SK-N-SH treated with all-trans-retinoic acid at 6 μM for 48 hours (cell line): ENCODE results near the gene COL9A3.

Source experiments
- ATAC-seq: fragments of 200-7000 bp; cut with Tn5 transposase; 3 replicates; pipeline ENCODE4 v1.9.1; 2020; ENCODE audit warnings: mild to moderate bottlenecking, moderate library complexity
- ARNTL ChIP-seq: fragments of 450-650 bp; formaldehyde crosslinking; IDR thresholded peaks from 2 replicates; pipeline ENCODE4 v1.5.0; 2020; ENCODE audit warnings: low read depth, mild to moderate bottlenecking, moderate library complexity, borderline replicate concordance
- BACH2 ChIP-seq: fragments of 250-450 bp; sonication (Bioruptor Pico); IDR thresholded peaks from 2 replicates; pipeline ENCODE4 v1.9.0; 2021; ENCODE audit warnings: mild to moderate bottlenecking, borderline replicate concordance
- CSDC2 ChIP-seq: fragments of 250-450 bp; sonication (Bioruptor Pico); IDR thresholded peaks from 2 replicates; pipeline ENCODE4 v1.5.0; 2020; ENCODE audit warnings: mild to moderate bottlenecking, moderate library complexity
- ESRRG ChIP-seq: fragments of 250-450 bp; sonication (Bioruptor Pico); IDR thresholded peaks from 2 replicates; pipeline ENCODE4 v1.6.1; 2021; ENCODE audit warnings: mild to moderate bottlenecking
- GLIS3 ChIP-seq: fragments of 250-450 bp; sonication (Bioruptor Pico); IDR thresholded peaks from 2 replicates; pipeline ENCODE4 v1.5.0; 2020; ENCODE audit warnings: mild to moderate bottlenecking, moderate library complexity
- PPARA ChIP-seq: fragments of 250-450 bp; sonication (Bioruptor Pico); IDR thresholded peaks from 2 replicates; pipeline ENCODE4 v1.5.0; 2020; ENCODE audit warnings: mild to moderate bottlenecking, borderline replicate concordance
- RARB ChIP-seq: fragments of 250-450 bp; sonication (Bioruptor Pico); IDR thresholded peaks from 2 replicates; pipeline ENCODE4 v1.8.0; 2021; ENCODE audit warnings: mild to moderate bottlenecking, moderate library complexity
- TCF4 ChIP-seq: fragments of 250-450 bp; sonication (Bioruptor Pico); IDR thresholded peaks from 2 replicates; pipeline ENCODE4 v1.8.0; 2021; ENCODE audit warnings: mild to moderate bottlenecking, moderate library complexity, borderline replicate concordance
- TOX ChIP-seq: fragments of 250-450 bp; sonication (Bioruptor Pico); IDR thresholded peaks from 2 replicates; pipeline ENCODE4 v1.8.0; 2021; ENCODE audit warnings: mild to moderate bottlenecking, moderate library complexity, borderline replicate concordance
- ZC3H10 ChIP-seq: fragments of 250-450 bp; sonication (Bioruptor Pico); IDR thresholded peaks from 2 replicates; pipeline ENCODE4 v1.5.1; 2021; ENCODE audit warnings: mild to moderate bottlenecking, moderate library complexity
- ZFP30 ChIP-seq: fragments of 450-650 bp; formaldehyde crosslinking; IDR thresholded peaks from 2 replicates; pipeline ENCODE4 v1.5.0; 2022; ENCODE audit warnings: mild to moderate bottlenecking, moderate library complexity
- ZNF8 ChIP-seq: fragments of 450-650 bp; formaldehyde crosslinking; IDR thresholded peaks from 2 replicates; pipeline ENCODE4 v1.5.0; 2020; ENCODE audit warnings: mild to moderate bottlenecking, moderate library complexity
- TF ChIP-seq, protein P1 (sequence below): fragments of 250-450 bp; sonication (Bioruptor Pico); IDR thresholded peaks from 2 replicates; pipeline ENCODE4 v1.5.1; 2020; ENCODE audit warnings: low read depth, mild to moderate bottlenecking, moderate library complexity
- TF ChIP-seq, protein P2 (sequence below): fragments of 250-450 bp; sonication (Bioruptor Pico); IDR thresholded peaks from 2 replicates; pipeline ENCODE4 v1.8.0; 2021; ENCODE audit warnings: low read depth, mild to moderate bottlenecking, moderate library complexity, borderline replicate concordance
- TF ChIP-seq, protein P3 (sequence below): fragments of 250-450 bp; sonication (Bioruptor Pico); IDR thresholded peaks from 2 replicates; pipeline ENCODE4 v1.5.0; 2020; ENCODE audit warnings: mild to moderate bottlenecking, moderate library complexity
- TF ChIP-seq, protein P4 (sequence below): fragments of 250-450 bp; sonication (Bioruptor Pico); IDR thresholded peaks from 2 replicates; pipeline ENCODE4 v1.8.0; 2020; ENCODE audit warnings: mild to moderate bottlenecking, moderate library complexity, borderline replicate concordance

Gene COL9A3

DNA sequence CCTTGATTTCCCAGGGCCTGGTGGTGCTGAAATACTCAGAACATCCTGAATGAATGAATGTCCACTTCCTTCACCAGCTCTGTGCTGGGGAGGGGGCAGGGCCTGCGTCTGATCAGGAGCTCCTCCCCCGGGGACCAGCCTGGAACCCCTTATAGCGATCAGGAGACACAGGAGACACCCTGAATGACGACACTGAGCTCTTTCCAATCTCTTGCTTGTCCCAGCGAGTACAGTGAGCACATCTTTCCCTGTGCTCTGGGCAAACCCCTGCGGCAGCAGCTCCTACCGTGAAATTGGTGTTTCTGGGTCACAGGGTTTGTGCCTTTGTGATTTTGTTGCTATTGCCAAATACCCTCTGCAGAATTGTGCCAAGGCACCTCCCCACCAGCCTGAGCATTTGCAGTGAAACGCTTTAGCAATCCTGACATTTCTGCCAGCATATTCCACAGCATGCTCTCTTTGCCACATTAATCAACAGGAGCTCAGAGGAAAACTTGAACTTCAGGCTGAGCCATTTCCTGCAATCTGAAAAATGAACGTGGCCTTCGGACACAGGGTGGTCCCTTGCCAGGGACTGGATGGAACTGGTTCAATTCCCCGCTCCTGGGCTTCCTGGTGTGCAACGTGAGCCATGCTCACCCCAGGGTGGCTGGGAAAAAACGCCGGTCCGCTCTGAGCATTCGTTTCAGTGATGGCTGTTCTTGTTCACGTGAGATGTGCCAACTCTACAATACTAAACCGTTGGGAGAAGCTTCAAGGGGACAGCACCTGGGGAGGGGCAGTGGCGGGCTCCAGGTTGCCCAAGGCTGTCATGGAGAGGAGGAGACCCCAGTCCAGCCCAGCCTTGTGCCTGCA is 43.6 kb upstream of the COL9A3 start (continued):
- TF ChIP-seq, protein P1, sequence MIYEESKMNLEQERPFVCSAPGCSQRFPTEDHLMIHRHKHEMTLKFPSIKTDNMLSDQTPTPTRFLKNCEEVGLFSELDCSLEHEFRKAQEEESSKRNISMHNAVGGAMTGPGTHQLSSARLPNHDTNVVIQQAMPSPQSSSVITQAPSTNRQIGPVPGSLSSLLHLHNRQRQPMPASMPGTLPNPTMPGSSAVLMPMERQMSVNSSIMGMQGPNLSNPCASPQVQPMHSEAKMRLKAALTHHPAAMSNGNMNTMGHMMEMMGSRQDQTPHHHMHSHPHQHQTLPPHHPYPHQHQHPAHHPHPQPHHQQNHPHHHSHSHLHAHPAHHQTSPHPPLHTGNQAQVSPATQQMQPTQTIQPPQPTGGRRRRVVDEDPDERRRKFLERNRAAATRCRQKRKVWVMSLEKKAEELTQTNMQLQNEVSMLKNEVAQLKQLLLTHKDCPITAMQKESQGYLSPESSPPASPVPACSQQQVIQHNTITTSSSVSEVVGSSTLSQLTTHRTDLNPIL: no peak
- TF ChIP-seq TCF4 (no peak), CSDC2 (CRISPR knock-in tag) (no peak), ESRRG (CRISPR knock-in tag) (no peak)

DNA sequence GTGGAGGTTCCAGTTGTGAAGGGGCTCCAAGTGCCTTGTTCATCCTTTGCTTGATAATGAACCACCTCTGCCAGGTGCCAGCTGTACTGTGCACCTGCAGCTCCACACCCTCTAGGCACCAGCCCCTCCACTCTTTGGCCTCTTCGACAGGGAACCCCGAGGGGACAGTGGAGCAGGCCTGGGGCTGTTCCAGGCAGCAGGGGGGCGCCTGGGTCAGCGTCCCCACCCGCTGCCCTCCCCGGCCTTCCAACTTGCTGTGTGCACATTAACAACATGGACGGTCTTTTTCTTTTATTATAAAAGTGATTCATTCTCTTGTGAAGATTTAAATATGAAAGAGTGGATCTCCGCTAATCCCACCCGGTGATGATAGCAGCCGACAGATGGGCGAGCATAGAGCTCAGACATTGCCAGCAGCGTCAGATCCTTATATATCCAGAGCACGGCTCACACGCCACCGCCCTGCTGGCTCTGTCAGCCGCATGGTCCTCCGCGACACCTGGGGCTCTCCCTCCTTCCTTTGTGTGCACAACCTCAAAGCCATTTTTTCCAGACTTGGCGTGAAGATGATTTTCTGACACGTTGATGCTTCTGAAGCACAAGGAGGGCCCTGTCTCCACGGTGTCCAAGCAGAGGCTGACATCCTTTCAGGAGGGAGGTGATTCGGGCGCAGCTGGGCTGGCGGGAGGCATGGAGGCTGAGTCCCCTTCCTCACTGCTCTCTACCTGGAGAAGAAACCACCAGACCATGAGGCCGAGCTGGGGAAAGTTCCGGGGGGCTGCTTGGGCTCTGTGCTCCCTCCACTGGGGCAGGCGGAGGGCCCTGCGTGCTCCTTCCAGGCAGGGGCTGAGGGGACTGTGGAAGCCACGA is 42.8 kb upstream of the COL9A3 start:
- no peak for ATAC-seq
- TF ChIP-seq ESRRG (CRISPR knock-in tag) (no peak), ZFP30 (no peak), ZNF8 (CRISPR knock-in tag) (no peak), CSDC2 (CRISPR knock-in tag) (no peak), ARNTL (no peak), TOX (CRISPR knock-in tag) (no peak), ZC3H10 (CRISPR knock-in tag) (no peak)
- TF ChIP-seq, protein P2, sequence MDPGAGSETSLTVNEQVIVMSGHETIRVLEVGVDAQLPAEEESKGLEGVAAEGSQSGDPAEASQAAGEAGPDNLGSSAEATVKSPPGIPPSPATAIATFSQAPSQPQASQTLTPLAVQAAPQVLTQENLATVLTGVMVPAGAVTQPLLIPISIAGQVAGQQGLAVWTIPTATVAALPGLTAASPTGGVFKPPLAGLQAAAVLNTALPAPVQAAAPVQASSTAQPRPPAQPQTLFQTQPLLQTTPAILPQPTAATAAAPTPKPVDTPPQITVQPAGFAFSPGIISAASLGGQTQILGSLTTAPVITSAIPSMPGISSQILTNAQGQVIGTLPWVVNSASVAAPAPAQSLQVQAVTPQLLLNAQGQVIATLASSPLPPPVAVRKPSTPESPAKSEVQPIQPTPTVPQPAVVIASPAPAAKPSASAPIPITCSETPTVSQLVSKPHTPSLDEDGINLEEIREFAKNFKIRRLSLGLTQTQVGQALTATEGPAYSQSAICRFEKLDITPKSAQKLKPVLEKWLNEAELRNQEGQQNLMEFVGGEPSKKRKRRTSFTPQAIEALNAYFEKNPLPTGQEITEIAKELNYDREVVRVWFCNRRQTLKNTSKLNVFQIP: no peak

DNA sequence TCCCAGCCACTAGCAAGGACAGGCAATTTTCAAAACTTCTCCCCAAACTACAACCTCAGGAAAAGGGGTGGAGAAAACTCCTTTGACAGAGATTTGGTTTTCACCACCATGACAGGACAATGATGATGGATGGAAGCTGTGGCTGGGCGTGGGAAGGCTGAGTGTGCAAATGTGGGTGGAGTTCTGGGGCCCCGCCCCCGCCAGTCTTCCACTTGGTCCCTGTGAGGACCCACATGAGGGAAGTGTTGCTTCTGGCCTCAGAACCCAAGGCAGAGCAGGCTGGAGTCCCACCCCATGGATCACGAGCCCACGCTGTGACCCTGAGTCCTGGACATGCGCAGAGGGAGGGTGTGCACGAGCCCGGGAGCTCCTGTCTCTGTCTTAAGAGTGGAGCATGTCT is 42.1 kb upstream of the COL9A3 start:
- TF ChIP-seq RARB (CRISPR knock-in tag): no peak
- no peak for TF ChIP-seq PPARA (CRISPR knock-in tag)
- TF ChIP-seq ARNTL: no peak
- TF ChIP-seq TCF4: no peak
- no peak for ATAC-seq

DNA sequence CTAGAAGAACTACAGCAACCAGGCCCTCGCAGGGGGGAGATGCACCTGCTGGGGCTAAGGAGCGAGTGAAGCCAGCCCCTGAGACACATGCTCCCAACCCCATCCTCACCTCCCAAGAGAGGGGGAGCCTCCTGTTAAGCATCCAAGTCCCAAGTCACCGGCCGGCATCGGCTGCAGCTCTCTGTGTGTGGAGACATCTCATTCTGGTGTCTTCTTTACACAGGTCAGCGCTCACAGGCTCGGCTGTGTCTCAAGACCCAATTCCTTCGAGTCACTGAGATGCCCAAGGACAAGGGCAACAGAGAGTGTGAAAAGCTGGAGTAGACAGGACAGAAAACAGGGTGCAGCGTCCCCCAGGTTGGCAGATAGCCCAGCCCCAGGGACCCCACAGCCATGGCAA is 41.6 kb upstream of the COL9A3 start:
- ATAC-seq: no peak
- TF ChIP-seq GLIS3 (no peak), ZNF8 (CRISPR knock-in tag) (no peak), BACH2 (no peak), ESRRG (CRISPR knock-in tag) (no peak), PPARA (CRISPR knock-in tag) (no peak), CSDC2 (CRISPR knock-in tag) (no peak), ZC3H10 (CRISPR knock-in tag) (no peak)
- TF ChIP-seq, protein P3, sequence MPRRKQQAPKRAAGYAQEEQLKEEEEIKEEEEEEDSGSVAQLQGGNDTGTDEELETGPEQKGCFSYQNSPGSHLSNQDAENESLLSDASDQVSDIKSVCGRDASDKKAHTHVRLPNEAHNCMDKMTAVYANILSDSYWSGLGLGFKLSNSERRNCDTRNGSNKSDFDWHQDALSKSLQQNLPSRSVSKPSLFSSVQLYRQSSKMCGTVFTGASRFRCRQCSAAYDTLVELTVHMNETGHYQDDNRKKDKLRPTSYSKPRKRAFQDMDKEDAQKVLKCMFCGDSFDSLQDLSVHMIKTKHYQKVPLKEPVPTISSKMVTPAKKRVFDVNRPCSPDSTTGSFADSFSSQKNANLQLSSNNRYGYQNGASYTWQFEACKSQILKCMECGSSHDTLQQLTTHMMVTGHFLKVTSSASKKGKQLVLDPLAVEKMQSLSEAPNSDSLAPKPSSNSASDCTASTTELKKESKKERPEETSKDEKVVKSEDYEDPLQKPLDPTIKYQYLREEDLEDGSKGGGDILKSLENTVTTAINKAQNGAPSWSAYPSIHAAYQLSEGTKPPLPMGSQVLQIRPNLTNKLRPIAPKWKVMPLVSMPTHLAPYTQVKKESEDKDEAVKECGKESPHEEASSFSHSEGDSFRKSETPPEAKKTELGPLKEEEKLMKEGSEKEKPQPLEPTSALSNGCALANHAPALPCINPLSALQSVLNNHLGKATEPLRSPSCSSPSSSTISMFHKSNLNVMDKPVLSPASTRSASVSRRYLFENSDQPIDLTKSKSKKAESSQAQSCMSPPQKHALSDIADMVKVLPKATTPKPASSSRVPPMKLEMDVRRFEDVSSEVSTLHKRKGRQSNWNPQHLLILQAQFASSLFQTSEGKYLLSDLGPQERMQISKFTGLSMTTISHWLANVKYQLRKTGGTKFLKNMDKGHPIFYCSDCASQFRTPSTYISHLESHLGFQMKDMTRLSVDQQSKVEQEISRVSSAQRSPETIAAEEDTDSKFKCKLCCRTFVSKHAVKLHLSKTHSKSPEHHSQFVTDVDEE: no peak
- TF ChIP-seq, protein P2: no peak
- TF ChIP-seq, protein P4, sequence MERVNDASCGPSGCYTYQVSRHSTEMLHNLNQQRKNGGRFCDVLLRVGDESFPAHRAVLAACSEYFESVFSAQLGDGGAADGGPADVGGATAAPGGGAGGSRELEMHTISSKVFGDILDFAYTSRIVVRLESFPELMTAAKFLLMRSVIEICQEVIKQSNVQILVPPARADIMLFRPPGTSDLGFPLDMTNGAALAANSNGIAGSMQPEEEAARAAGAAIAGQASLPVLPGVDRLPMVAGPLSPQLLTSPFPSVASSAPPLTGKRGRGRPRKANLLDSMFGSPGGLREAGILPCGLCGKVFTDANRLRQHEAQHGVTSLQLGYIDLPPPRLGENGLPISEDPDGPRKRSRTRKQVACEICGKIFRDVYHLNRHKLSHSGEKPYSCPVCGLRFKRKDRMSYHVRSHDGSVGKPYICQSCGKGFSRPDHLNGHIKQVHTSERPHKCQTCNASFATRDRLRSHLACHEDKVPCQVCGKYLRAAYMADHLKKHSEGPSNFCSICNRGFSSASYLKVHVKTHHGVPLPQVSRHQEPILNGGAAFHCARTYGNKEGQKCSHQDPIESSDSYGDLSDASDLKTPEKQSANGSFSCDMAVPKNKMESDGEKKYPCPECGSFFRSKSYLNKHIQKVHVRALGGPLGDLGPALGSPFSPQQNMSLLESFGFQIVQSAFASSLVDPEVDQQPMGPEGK (CRISPR knock-in tag): no peak
